PC-9 (cell line): ENCODE measurements around the gene PDE11A. TPM values are rescaled to one million over a fixed set of nuclear protein-coding genes. Genes with fewer than 3 reads are reported as not detected.

Experiments used
- BruUV-seq: library from RNA; stranded (reverse); fragments of 400-500 nt; replicated peaks from 2 replicates; lab custom pipeline; 2021; lab: Mats Ljungman, UMichigan
- CTCF ChIA-PET: fragments of 300-600 bp; sonication (Branson Sonifier 250); formaldehyde crosslinking; loops from one replicate; lab custom pipeline; 2022; ENCODE audit warnings: antibody characterized with exemption; lab: Charles Lee
- POLR2A ChIA-PET: fragments of 300-600 bp; sonication (Branson Sonifier 250); formaldehyde crosslinking; loops from one replicate; lab custom pipeline; 2022; ENCODE audit warnings: antibody characterized with exemption; ENCODE audit not compliant: unreplicated experiment; lab: Charles Lee
- DNase-seq, 2 experiments: peaks; one replicate each; pipeline versions ENCODE4 v3.0.0 to v3.0.0-alpha.2; 2015 to 2022; ENCODE audit warnings: mixed read lengths in 1 of 2
- H2AFZ ChIP-seq: fragments of 200-600 bp; sonication (generic); 2 replicates; pipeline ENCODE4 v1.8.1; 2017; ENCODE audit warnings: antibody characterized with exemption
- H3F3A ChIP-seq: fragments of 200-600 bp; sonication (generic); 2 replicates; pipeline ENCODE4 v1.8.1; 2017; ENCODE audit warnings: antibody characterized with exemption, mild to moderate bottlenecking, low read depth; ENCODE audit not compliant: insufficient read depth
- H3K27ac ChIP-seq: fragments of 200-600 bp; sonication (generic); 2 replicates; pipeline ENCODE4 v1.6.1; 2016; ENCODE audit warnings: mixed run types
- H3K27me3 ChIP-seq: fragments of 200-600 bp; sonication (generic); 2 replicates; pipeline ENCODE4 v1.6.1; 2016; ENCODE audit warnings: low read depth, mixed run types; ENCODE audit not compliant: insufficient read depth
- H3K36me3 ChIP-seq: fragments of 200-600 bp; sonication (generic); 2 replicates; pipeline ENCODE4 v1.6.1; 2016; ENCODE audit warnings: low read depth, mixed run types
- H3K4me1 ChIP-seq: fragments of 200-600 bp; sonication (generic); replicated peaks from 2 replicates; pipeline ENCODE4 v1.6.1; 2016; ENCODE audit warnings: mixed run types; ENCODE audit not compliant: insufficient read depth
- H3K4me2 ChIP-seq: fragments of 200-600 bp; sonication (generic); 2 replicates; pipeline ENCODE4 v1.6.1; 2017; ENCODE audit warnings: mixed run types
- H3K4me3 ChIP-seq: fragments of 200-600 bp; sonication (generic); 2 replicates; pipeline ENCODE4 v1.6.1; 2016; ENCODE audit warnings: mixed run types
- H3K79me2 ChIP-seq: fragments of 200-600 bp; sonication (generic); 2 replicates; pipeline ENCODE4 v1.6.1; 2017; ENCODE audit warnings: low read depth, mixed run types
- H3K9me2 ChIP-seq: fragments of 200-600 bp; sonication (generic); 2 replicates; pipeline ENCODE4 v1.8.1; 2017; ENCODE audit warnings: mild to moderate bottlenecking; ENCODE audit not compliant: insufficient read depth
- H3K9me3 ChIP-seq: fragments of 200-600 bp; sonication (generic); 2 replicates; pipeline ENCODE4 v1.8.1; 2016; ENCODE audit warnings: low read depth; ENCODE audit not compliant: insufficient read depth
- H4K20me1 ChIP-seq: fragments of 200-600 bp; sonication (generic); 2 replicates; pipeline ENCODE4 v1.8.1; 2017; ENCODE audit not compliant: insufficient read depth
- CTCF ChIP-seq: fragments of 200-600 bp; sonication (generic); conservative IDR thresholded peaks from 2 replicates; pipeline ENCODE4 v1.6.1; 2017; ENCODE audit warnings: mixed run types, antibody characterized with exemption, mild to moderate bottlenecking, moderate library complexity
- EZH2 ChIP-seq: fragments of 200-600 bp; sonication (generic); IDR thresholded peaks from 2 replicates; pipeline ENCODE4 v1.8.0; 2017; ENCODE audit warnings: antibody characterized with exemption, low read depth
- intact Hi-C: fragments of 100-400 bp; cut with micrococcal nuclease; formaldehyde crosslinking; loops from one replicate; pipeline ENCODE4 v1.10.0; 2022; ENCODE audit not compliant: unreplicated experiment
- total RNA-seq: library from RNA; stranded (reverse); gene quantifications from 2 replicates; pipeline ENCODE4 v1.2.3, GENCODE V29; 2021

Gene PDE11A
- total RNA-seq, 1 experiment from 2014 or later: 1.4 TPM

- ChIA-PET POLR2A (no interaction called here), CTCF (no interaction called here)
- Histone ChIP-seq H3K4me3 (no peak overlapping the region), H3K36me3 (no peaks in the 10 kb centered on the region), H3K4me2 (no peak overlapping the region), H3K9me2 (no peaks in the 10 kb centered on the region), H3K27me3 (no peaks in the 10 kb centered on the region), H4K20me1 (no peaks in the 10 kb centered on the region), H3K27ac (no peak overlapping the region), H2AFZ (no peak overlapping the region), H3K79me2 (no peaks in the 10 kb centered on the region), H3K4me1 (no peaks in the 10 kb centered on the region), H3K9me3 (peaks cover 13% of the 10 kb centered on the region; the same call in 1 of the 2 replicates), H3F3A (no peaks in the 10 kb centered on the region)
- TF ChIP-seq CTCF: no peak
- no peak for TF ChIP-seq EZH2
- intact Hi-C loops: no loop called here
- DNase-seq: no peak
- BruUV-seq: no TSS peak
Measured at GRCh38 chr2:177612659-177613058, 459.9 kb downstream of the PDE11A start.

GRCh38 chr2:177611310-177611886 lies 461.2 kb downstream of the PDE11A start:
- no peak overlapping the region for H3K27ac ChIP-seq
- no TSS peak for BruUV-seq
- 0 out of 2 replicates have a peak overlapping the region, but pooled peaks have one; percentile 10 for H2AFZ ChIP-seq
- intact Hi-C loops: no loop called here
- H3K4me1 ChIP-seq: no peaks in the 10 kb centered on the region
- no peaks in the 10 kb centered on the region for H3K27me3 ChIP-seq
- no peak overlapping the region for H3K4me3 ChIP-seq
- no peaks in the 10 kb centered on the region for H4K20me1 ChIP-seq
- H3K4me2 ChIP-seq: no peak overlapping the region
- H3K9me3 ChIP-seq: peaks cover 9% of the 10 kb centered on the region; the same call in 1 of the 2 replicates
- no peaks in the 10 kb centered on the region for H3F3A ChIP-seq
- no peaks in the 10 kb centered on the region for H3K9me2 ChIP-seq
- H3K36me3 ChIP-seq: no peaks in the 10 kb centered on the region
- TF ChIP-seq EZH2 (no peak), CTCF (no peak)
- no peak for DNase-seq
- H3K79me2 ChIP-seq: no peaks in the 10 kb centered on the region
- ChIA-PET CTCF (no interaction called here), POLR2A (no interaction called here)

GRCh38 chr2:177610813-177611212 lies 461.8 kb downstream of the PDE11A start:
- no peaks in the 10 kb centered on the region for H3K79me2 ChIP-seq

More at GRCh38 chr2:177610813-177611212, 461.8 kb downstream of the PDE11A start:
- intact Hi-C loops: no loop called here
- no peak overlapping the region for H3K4me2 ChIP-seq
- H3K9me2 ChIP-seq: no peaks in the 10 kb centered on the region
- H3F3A ChIP-seq: no peaks in the 10 kb centered on the region
- no peak overlapping the region for H3K4me3 ChIP-seq
- no peak for DNase-seq
- H4K20me1 ChIP-seq: no peaks in the 10 kb centered on the region
- no peaks in the 10 kb centered on the region for H3K36me3 ChIP-seq
- no TSS peak for BruUV-seq
- no peak overlapping the region for H2AFZ ChIP-seq
- ChIA-PET POLR2A (interaction anchor here (0.6 kb wide), 1 partner anchor 73 kb away, joined by 3 read pairs; no protein-coding TSS in a partner anchor), CTCF (no interaction called here)
- H3K27ac ChIP-seq: no peak overlapping the region
- peaks cover 6% of the 10 kb centered on the region; the same call in 1 of the 2 replicates for H3K9me3 ChIP-seq
- no peak for TF ChIP-seq CTCF
- no peak for TF ChIP-seq EZH2
- no peaks in the 10 kb centered on the region for H3K27me3 ChIP-seq
- H3K4me1 ChIP-seq: no peaks in the 10 kb centered on the region
